Measurements from ENCODE around the gene CCDC192. TPM values are rescaled to one million over a fixed set of nuclear protein-coding genes. Genes with fewer than 3 reads are reported as not detected.

Gene CCDC192
- total and polyA plus RNA-seq, 2 donors (not counting 3 experiments of a cell fraction or from before 2014, with no cell fraction given) = not detected

GRCh38 chr5:127865273-127865672 lies 162.1 kb downstream of the CCDC192 start:
- Histone ChIP-seq H3K36me3 (ENCODE audit: control insufficient read depth in 2 of 2, extremely low read depth in 1 of 2, insufficient read depth in 2 of 2, low read length in 2 of 2) (no peaks in the 10 kb centered on the region), H3K4me2 (ENCODE audit: insufficient read depth, low read length) (no peak overlapping the region), H2AFZ (ENCODE audit: low read depth, low read length) (no peak overlapping the region), H3K9ac (replicated peaks; ENCODE audit: extremely low read depth, insufficient read depth, low read length) (no peak overlapping the region), H3K9me3 (replicated peaks; ENCODE audit: control insufficient read depth, insufficient read depth, low read length) (no peaks in the 10 kb centered on the region), H3K4me1 (ENCODE audit: control insufficient read depth, extremely low read depth, insufficient read depth, low read length) (peaks cover 28% of the 10 kb centered on the region), H3K9me1 (replicated peaks; ENCODE audit: control insufficient read depth, extremely low read depth, insufficient read depth, low read length) (no peaks in the 10 kb centered on the region), H4K20me1 (replicated peaks; ENCODE audit: control insufficient read depth, extremely low read depth, insufficient read depth, low read length) (no peaks in the 10 kb centered on the region), H3K27ac (ENCODE audit: insufficient read depth, low read depth, low read length) (no peak overlapping the region), H3K27me3 (ENCODE audit: control insufficient read depth in 2 of 2, insufficient read depth in 2 of 2, low read length in 2 of 2) (peaks cover 0 to 7% of the 10 kb centered on the region in 2 experiments), H3K79me2 (ENCODE audit: control insufficient read depth, insufficient read depth, low read length) (no peaks in the 10 kb centered on the region), H3K4me3 (replicated peaks in 1 of 3; ENCODE audit: insufficient read depth in 1 of 3, low read depth in 1 of 3, low read length in 3 of 3) (no peak overlapping the region)
- no peak for TF ChIP-seq POLR2A (IDR thresholded peaks at IDR 0.05; ENCODE audit: low read depth, low read length)
- TF ChIP-seq MYC (IDR thresholded peaks at IDR 0.05; ENCODE audit: low read depth, low read length) = no peak
- TF ChIP-seq CTCF (IDR thresholded peaks at IDR 0.05; ENCODE audit: extremely low read depth in 1 of 2, insufficient read depth in 1 of 2, low read depth in 1 of 2, low read length in 2 of 2) = peak in 1 of 2 donors; percentile 4
- dilution Hi-C loops (cut with MboI; ENCODE audit: extremely low pct_ligation_motif_present, low sequenced_read_pairs) = no loop called here
- intact Hi-C loops (cut with micrococcal nuclease) = no loop called here
- DNase-seq (ENCODE audit: low read depth, low spot score) = no peak
- no peak for FAIRE-seq
- CTCF ChIA-PET = interaction anchor here (1.3 to 3.5 kb wide), 2 partner anchors 13 to 107 kb away, joined by 4 to 10 read pairs; no protein-coding TSS in a partner anchor
- no TSS peak for BruUV-seq (replicated peaks)
- POLR2A ChIA-PET = no interaction called here

- Histone ChIP-seq H3K4me1 (ENCODE audit: control insufficient read depth, extremely low read depth, insufficient read depth, low read length) (peaks cover 36% of the 10 kb centered on the region), H3K36me3 (ENCODE audit: control insufficient read depth in 2 of 2, extremely low read depth in 1 of 2, insufficient read depth in 2 of 2, low read length in 2 of 2) (no peaks in the 10 kb centered on the region), H2AFZ (ENCODE audit: low read depth, low read length) (no peak overlapping the region), H3K79me2 (ENCODE audit: control insufficient read depth, insufficient read depth, low read length) (no peaks in the 10 kb centered on the region), H3K4me3 (replicated peaks in 1 of 3; ENCODE audit: insufficient read depth in 1 of 3, low read depth in 1 of 3, low read length in 3 of 3) (no peak overlapping the region), H3K9me1 (replicated peaks; ENCODE audit: control insufficient read depth, extremely low read depth, insufficient read depth, low read length) (no peaks in the 10 kb centered on the region), H3K27me3 (ENCODE audit: control insufficient read depth in 2 of 2, insufficient read depth in 2 of 2, low read length in 2 of 2) (peaks cover 0 to 7% of the 10 kb centered on the region in 2 experiments), H4K20me1 (replicated peaks; ENCODE audit: control insufficient read depth, extremely low read depth, insufficient read depth, low read length) (no peaks in the 10 kb centered on the region), H3K9ac (replicated peaks; ENCODE audit: extremely low read depth, insufficient read depth, low read length) (no peak overlapping the region), H3K9me3 (replicated peaks; ENCODE audit: control insufficient read depth, insufficient read depth, low read length) (no peaks in the 10 kb centered on the region), H3K27ac (ENCODE audit: insufficient read depth, low read depth, low read length) (no peak overlapping the region), H3K4me2 (ENCODE audit: insufficient read depth, low read length) (no peak overlapping the region)
- TF ChIP-seq POLR2A (IDR thresholded peaks at IDR 0.05; ENCODE audit: low read depth, low read length) = no peak
- TF ChIP-seq MYC (IDR thresholded peaks at IDR 0.05; ENCODE audit: low read depth, low read length) = no peak
- TF ChIP-seq FOS (IDR thresholded peaks at IDR 0.05; ENCODE audit: borderline replicate concordance, insufficient read depth, low read length) = no peak
- TF ChIP-seq POLR2AphosphoS5 (IDR thresholded peaks at IDR 0.05; ENCODE audit: insufficient read depth, low read depth, low read length) = no peak
- TF ChIP-seq CTCF (IDR thresholded peaks at IDR 0.05; ENCODE audit: extremely low read depth in 1 of 2, insufficient read depth in 1 of 2, low read depth in 1 of 2, low read length in 2 of 2) = no peak
- no peak for TF ChIP-seq JUN (IDR thresholded peaks at IDR 0.05; ENCODE audit: borderline replicate concordance, insufficient read depth, insufficient read length, low read depth)
- TF ChIP-seq MAX (IDR thresholded peaks at IDR 0.05; ENCODE audit: insufficient read depth, insufficient read length) = no peak
- no peak for TF ChIP-seq GATA2 (IDR thresholded peaks at IDR 0.05; ENCODE audit: insufficient read depth, insufficient read length, low read depth, low read length)
- no peak for TF ChIP-seq EZH2 (IDR thresholded peaks at IDR 0.05; ENCODE audit: borderline replicate concordance, low read depth, low read length, severe bottlenecking)
- ChIA-PET CTCF (interaction anchor here (0.6 to 3.5 kb wide), 4 partner anchors 11 to 305 kb away, joined by 3 to 10 read pairs (median 4); no protein-coding TSS in a partner anchor), POLR2A (no interaction called here)
- intact Hi-C loops (cut with micrococcal nuclease) = no loop called here
- FAIRE-seq = no peak
- no TSS peak for BruUV-seq (replicated peaks)
- dilution Hi-C loops (cut with MboI; ENCODE audit: extremely low pct_ligation_motif_present, low sequenced_read_pairs) = no loop called here
- no peak for DNase-seq (ENCODE audit: low read depth, low spot score)
Measured at GRCh38 chr5:127867022-127867783, 164.0 kb downstream of the CCDC192 start.

All from endothelial cell of umbilical vein (primary cell).